Measurements from ENCODE around the gene GPSM1.
A peak's percentile ranks its signal among the peaks of the same experiment; 100 is the strongest.

Gene GPSM1, protein sequence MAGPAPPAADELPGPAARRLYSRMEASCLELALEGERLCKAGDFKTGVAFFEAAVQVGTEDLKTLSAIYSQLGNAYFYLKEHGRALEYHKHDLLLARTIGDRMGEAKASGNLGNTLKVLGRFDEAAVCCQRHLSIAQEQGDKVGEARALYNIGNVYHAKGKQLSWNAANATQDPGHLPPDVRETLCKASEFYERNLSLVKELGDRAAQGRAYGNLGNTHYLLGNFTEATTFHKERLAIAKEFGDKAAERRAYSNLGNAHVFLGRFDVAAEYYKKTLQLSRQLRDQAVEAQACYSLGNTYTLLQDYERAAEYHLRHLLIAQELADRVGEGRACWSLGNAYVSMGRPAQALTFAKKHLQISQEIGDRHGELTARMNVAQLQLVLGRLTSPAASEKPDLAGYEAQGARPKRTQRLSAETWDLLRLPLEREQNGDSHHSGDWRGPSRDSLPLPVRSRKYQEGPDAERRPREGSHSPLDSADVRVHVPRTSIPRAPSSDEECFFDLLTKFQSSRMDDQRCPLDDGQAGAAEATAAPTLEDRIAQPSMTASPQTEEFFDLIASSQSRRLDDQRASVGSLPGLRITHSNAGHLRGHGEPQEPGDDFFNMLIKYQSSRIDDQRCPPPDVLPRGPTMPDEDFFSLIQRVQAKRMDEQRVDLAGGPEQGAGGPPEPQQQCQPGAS

GRCh38 chr9:136327304-136327974 lies at the start of gene GPSM1:
TSS of gene GPSM1 (plus strand) at chr9:136327539. CDS start at chr9:136327696, 157 bp downstream.
- peak; percentile 35 to 59 for DNase-seq

DNA sequence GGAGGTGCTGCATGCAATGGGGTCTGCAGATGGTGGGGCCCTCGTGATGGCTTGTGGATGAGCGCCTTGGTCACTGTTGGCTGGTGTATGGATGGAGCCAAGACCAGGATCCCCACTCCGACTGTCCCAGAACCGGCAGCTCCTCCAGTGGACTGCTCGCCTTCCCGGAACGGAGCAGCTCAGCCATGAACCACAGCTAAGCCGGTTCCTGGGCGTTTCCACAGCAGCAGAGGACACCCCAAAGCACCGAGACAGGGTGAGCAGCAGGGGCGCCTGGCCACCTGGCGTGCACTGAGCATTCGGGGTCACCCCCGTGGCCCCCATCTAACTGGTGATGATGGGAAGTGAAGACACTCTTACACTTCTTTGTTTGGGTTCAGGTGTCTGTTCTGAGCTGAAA lies 49.6 kb upstream of the GPSM1 start:
- no peak for DNase-seq

- DNase-seq, result no peak
Observed at GRCh38 chr9:136278221-136278620, 49.1 kb upstream of the GPSM1 start.

DNA sequence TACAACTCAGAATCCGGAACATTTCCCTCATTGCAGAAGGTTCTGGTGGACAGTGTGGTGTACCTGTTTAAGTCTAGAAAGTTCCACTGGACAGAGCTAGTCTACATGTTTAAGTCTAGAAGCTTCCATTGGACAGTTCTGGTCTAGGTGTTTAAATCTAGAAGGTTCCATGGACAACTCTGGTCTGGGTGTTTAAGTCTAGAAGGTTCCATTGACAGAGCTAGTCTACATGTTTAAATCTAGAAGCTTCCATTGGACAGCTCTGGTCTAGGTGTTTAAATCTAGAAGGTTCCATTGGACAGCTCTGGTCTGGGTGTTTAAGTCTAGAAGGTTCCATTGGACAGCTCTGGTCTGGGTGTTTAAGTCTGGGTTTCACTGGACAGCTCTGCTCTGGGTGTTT lies 48.4 kb upstream of the GPSM1 start:
- no peak for DNase-seq

DNA sequence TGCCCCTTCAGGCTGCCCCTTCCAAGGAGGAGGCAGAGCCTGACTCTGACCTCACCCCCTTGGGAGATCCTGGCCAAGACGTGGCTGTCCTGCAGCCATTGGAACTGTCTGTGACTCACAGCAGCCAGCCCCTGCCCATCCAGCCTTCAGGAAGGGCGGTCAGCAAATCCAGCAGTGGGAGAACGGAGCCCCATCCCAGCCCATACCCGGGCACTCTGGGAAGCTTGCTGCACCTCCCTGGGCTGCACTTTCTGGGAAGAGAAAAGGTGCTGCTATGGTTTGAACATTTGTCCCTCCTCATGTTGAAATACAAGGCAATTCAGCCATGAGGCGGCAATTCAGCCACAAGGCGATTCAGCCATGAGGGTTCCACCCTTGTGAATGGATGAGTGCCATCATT lies 47.9 kb upstream of the GPSM1 start:
- DNase-seq, result no peak

- no peak for DNase-seq
Observed at GRCh38 chr9:136280535-136281315, 46.6 kb upstream of the GPSM1 start.

DNA sequence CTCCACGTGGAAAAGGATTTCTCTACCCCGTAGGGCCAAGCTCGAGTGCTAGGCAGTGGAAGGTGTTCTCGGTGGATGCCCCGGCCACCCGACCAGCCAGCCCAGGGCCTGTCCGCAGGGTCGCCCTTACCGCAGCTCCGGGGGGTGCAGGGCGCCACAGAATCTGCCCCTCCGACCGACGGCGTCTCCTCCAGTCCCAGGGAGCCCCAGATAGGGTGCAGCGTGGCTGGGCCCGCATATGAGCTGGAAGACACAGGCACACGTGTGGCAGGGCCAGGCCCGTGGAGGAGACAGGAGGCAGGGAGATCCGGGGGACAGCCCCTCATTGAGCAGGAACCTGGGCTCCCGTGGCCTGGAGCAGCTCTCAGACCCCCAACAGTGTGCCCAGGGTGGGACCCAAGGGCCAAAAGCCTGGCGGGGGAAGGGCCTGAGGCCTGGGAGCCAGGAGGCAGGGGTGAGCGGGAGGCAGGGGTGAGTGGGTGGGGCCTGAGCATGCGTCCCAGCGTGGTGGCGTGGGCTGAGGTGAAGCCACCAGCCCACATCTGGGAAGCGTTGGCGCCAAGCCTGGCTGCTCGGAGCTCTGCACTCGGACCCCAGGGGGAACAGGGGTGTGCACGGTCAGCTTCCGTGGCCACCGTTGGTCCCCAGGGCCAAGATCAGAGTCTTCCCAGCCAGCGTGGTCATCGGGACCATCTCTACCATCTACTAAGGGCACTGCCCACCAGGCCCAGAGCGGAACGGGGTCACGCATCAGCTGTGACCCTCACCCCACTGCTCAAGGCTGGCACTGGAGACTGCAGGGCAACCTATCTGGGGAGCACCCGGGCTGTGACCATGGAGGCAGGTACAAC lies 45.7 kb upstream of the GPSM1 start:
- DNase-seq, result no peak

- peak in 1 of 2 donors; percentile 23 for DNase-seq
Observed at GRCh38 chr9:136282272-136282861, 45.0 kb upstream of the GPSM1 start.

GRCh38 chr9:136283291-136284235 lies 43.8 kb upstream of the GPSM1 start:
- peak; percentile 80 to 81 for DNase-seq

DNA sequence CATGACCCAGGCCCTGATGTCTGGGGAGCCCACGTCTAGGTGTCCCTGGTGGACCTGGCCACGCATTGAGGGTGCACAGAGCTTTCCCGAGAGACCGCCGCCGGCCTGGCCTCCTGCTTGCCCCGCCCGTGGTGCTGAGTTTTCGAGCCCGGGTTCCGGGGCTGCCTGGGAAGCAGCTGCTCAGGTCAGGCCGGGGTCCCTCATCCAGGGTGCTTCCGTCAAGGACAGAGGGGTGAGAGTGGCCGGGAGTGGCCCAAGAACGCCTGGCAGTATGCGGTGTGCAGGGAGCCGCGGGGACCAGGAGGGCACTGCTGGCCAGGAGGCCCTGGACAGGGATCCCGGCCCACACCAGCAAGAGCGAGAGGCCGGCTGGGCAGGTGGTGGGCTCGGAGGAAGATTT lies 43.0 kb upstream of the GPSM1 start:
- DNase-seq, result no peak

GRCh38 chr9:136284951-136285350 lies 42.4 kb upstream of the GPSM1 start:
- no peak for DNase-seq

- no peak for DNase-seq
Observed at GRCh38 chr9:136285501-136286358, 41.6 kb upstream of the GPSM1 start.

- DNase-seq, result no peak
Observed at GRCh38 chr9:136286359-136286986, 40.9 kb upstream of the GPSM1 start.

DNA sequence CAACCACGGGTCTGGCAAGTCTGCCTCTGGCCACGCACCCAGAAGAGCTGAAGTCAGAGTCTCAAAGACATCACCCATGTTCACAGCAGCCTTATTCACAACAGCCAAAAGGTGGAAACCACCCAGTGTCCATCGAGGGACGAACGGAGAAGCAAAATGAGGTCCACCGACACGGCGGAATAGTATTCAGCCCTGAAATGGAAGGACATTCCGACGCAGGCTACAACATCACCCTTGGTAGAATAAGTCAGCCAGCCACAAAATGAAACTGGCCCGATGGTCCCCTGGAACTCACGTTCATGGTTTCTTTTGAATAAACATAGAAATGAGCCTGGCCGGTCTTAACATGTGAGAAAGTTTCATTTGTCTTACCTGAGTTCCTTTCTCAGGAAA lies 40.4 kb upstream of the GPSM1 start:
- no peak for DNase-seq

DNA sequence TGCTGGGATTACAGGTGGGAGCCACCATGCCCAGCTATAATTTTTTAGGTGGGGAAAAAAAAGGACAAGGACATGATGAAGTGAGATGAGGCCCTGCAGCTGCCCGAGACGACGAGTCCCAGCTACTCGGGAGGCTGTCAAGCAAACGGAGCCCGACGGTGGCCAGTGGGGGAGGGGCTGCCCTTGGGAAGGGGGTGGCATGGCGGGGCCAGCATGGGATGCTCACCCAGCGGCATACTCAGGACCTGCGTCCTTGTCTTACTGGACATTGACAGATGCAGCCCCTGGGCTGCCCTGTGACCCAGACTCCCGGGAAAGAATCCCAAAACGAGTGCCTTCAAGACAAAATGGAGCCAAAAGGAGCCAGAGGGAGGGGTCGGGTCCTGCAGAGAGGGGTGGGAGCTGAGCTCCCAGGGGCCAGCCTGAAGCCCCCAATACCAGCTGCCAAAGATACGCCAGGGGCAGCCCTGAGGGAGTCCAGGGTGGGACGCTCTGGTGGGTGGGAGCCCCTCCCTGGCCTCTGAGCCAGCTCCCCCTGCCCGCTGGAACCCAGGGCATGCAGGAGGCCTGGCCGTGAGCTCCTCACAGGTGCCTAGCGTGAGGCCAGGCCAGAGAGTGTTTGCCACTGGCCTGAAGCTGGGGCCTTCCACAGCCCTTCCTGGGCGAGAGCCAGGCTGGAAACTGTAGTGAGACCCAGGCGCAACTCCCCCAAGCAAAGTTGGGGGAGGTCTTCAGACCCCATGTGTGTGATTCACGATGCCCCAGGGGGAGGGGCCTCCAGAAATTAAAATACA lies 39.2 kb upstream of the GPSM1 start:
- no peak for DNase-seq

- DNase-seq, result no peak
Observed at GRCh38 chr9:136289651-136290507, 37.5 kb upstream of the GPSM1 start.

- DNase-seq, result no peak
Observed at GRCh38 chr9:136290508-136291000, 36.8 kb upstream of the GPSM1 start.

Data from stimulated activated CD4-positive, alpha-beta T cell treated with anti-CD3 and anti-CD28 coated beads, Interleukin-2, amount 100 ng/mL, for 24 hours (primary cell).